GM04503 (cell line): Measurements from ENCODE around the gene WDR59.
A peak's percentile ranks its signal among the peaks of the same experiment; 100 is the strongest.
"Not testable (repeated sequence)": the region's sequence is repeated elsewhere in the genome, so short reads cannot be mapped to it uniquely, and the experiment has no call there.

ENCODE experiments used
- DNase-seq: peaks from one replicate; pipeline ENCODE4 v3.0.0-alpha.2; 2012; ENCODE audit warnings: low read depth

Gene WDR59

GRCh38 chr16:74984529-74985296, at the start of gene WDR59:
WDR59 (minus strand) TSS chr16:74985123; CDS start chr16:74985017, 106 bp downstream.
- DNase-seq = peak; percentile 92

- DNase-seq = no peak
Observed at GRCh38 chr16:75032655-75033054, 47.7 kb upstream of the WDR59 start.

- DNase-seq = no peak
Observed at GRCh38 chr16:75029854-75030253, 44.9 kb upstream of the WDR59 start.

GRCh38 chr16:75028544-75029135, 43.7 kb upstream of the WDR59 start:
- no peak for DNase-seq

GRCh38 chr16:75027520-75028300, 42.8 kb upstream of the WDR59 start:
- DNase-seq = no peak

GRCh38 chr16:75026892-75027391, 42.0 kb upstream of the WDR59 start:
- DNase-seq = no peak

- DNase-seq = peak; percentile 81
Observed at GRCh38 chr16:75026239-75026891, 41.4 kb upstream of the WDR59 start.

- DNase-seq = no peak
Observed at GRCh38 chr16:75025761-75026160, 40.8 kb upstream of the WDR59 start.

GRCh38 chr16:75024594-75024993, 39.7 kb upstream of the WDR59 start:
- no peak for DNase-seq

GRCh38 chr16:75024182-75024581, 39.3 kb upstream of the WDR59 start:
- DNase-seq = no peak

GRCh38 chr16:75023009-75023408, 38.1 kb upstream of the WDR59 start:
- no peak for DNase-seq

GRCh38 chr16:75022567-75022966, 37.6 kb upstream of the WDR59 start:
- no peak for DNase-seq

GRCh38 chr16:75021410-75021809, 36.5 kb upstream of the WDR59 start:
- no peak for DNase-seq

- DNase-seq = no peak
Observed at GRCh38 chr16:75019586-75019985, 34.7 kb upstream of the WDR59 start.

GRCh38 chr16:75019007-75019406, 34.1 kb upstream of the WDR59 start:
- no peak for DNase-seq

GRCh38 chr16:75017670-75018525, 33.0 kb upstream of the WDR59 start:
- no peak for DNase-seq

- DNase-seq = not testable (repeated sequence)
Observed at GRCh38 chr16:75016451-75017081, 31.6 kb upstream of the WDR59 start.

GRCh38 chr16:75014318-75014717, 29.4 kb upstream of the WDR59 start:
- DNase-seq = no peak

- not testable (repeated sequence) for DNase-seq
Observed at GRCh38 chr16:75013123-75013522, 28.2 kb upstream of the WDR59 start.

- no peak for DNase-seq
Observed at GRCh38 chr16:75012380-75013081, 27.6 kb upstream of the WDR59 start.
